HEK293 (cell line): Measurements from ENCODE around the gene PRKCQ.

Source experiments
- GFI1B ChIP-seq: fragments of 450-650 bp; formaldehyde crosslinking; IDR thresholded peaks from 2 replicates; pipeline ENCODE4 v1.5.1; 2016; ENCODE audit warnings: missing biosample characterization, missing genetic modification characterization
- ZBTB48 ChIP-seq: fragments of 450-650 bp; formaldehyde crosslinking; IDR thresholded peaks from 2 replicates; pipeline ENCODE4 v1.5.1; 2016; ENCODE audit warnings: missing biosample characterization, missing genetic modification characterization
- ZBTB8A ChIP-seq: fragments of 450-650 bp; formaldehyde crosslinking; IDR thresholded peaks from 2 replicates; pipeline ENCODE4 v1.5.1; 2016; ENCODE audit warnings: missing biosample characterization, missing genetic modification characterization
- ZNF341 ChIP-seq: fragments of 450-650 bp; formaldehyde crosslinking; IDR thresholded peaks from 2 replicates; pipeline ENCODE4; 2016; ENCODE audit warnings: low read depth, missing biosample characterization, missing genetic modification characterization
- ZNF623 ChIP-seq: fragments of 450-650 bp; formaldehyde crosslinking; IDR thresholded peaks from 2 replicates; pipeline ENCODE4 v1.5.1; 2016; ENCODE audit warnings: missing biosample characterization, missing genetic modification characterization
- ZNF629 ChIP-seq: fragments of 450-650 bp; formaldehyde crosslinking; IDR thresholded peaks from 2 replicates; pipeline ENCODE4 v1.5.1; 2017; ENCODE audit warnings: missing biosample characterization, missing genetic modification characterization
- ZNF692 ChIP-seq: fragments of 450-650 bp; formaldehyde crosslinking; IDR thresholded peaks from 2 replicates; pipeline ENCODE4 v1.5.1; 2016; ENCODE audit warnings: missing biosample characterization, missing genetic modification characterization
- TF ChIP-seq, protein P1 (sequence below): fragments of 450-650 bp; formaldehyde crosslinking; IDR thresholded peaks from 2 replicates; pipeline ENCODE4 v1.5.1; 2016; ENCODE audit warnings: missing biosample characterization, missing genetic modification characterization
- TF ChIP-seq, protein P2 (sequence below): fragments of 450-650 bp; formaldehyde crosslinking; IDR thresholded peaks from 2 replicates; pipeline ENCODE4 v1.5.1; 2016; ENCODE audit warnings: missing biosample characterization, missing genetic modification characterization

DNA sequence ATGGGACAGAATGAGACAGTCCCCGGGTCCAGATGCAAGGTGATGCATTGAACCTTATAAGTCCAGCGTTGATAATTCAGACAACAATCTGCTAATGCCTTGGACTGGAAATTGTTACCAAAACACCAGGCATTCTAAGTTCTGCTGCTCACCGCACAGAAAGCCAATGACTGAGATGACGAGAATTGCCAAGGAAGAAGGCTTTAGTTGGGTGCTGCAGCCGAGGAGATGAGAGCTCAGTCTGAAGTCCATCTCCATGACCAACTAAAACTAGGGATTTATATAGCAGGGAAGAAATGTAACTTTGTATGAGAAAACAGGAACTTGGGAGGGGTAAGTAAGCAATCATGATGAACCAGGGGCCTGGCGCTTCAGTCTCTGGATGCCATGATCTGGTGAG lies 68.7 kb downstream of the PRKCQ start:
- TF ChIP-seq, protein P1, sequence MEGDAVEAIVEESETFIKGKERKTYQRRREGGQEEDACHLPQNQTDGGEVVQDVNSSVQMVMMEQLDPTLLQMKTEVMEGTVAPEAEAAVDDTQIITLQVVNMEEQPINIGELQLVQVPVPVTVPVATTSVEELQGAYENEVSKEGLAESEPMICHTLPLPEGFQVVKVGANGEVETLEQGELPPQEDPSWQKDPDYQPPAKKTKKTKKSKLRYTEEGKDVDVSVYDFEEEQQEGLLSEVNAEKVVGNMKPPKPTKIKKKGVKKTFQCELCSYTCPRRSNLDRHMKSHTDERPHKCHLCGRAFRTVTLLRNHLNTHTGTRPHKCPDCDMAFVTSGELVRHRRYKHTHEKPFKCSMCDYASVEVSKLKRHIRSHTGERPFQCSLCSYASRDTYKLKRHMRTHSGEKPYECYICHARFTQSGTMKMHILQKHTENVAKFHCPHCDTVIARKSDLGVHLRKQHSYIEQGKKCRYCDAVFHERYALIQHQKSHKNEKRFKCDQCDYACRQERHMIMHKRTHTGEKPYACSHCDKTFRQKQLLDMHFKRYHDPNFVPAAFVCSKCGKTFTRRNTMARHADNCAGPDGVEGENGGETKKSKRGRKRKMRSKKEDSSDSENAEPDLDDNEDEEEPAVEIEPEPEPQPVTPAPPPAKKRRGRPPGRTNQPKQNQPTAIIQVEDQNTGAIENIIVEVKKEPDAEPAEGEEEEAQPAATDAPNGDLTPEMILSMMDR (tag by site-specific recombination): no peak
- TF ChIP-seq ZNF692 (tag by site-specific recombination) (no peak), GFI1B (tag by site-specific recombination) (no peak), ZNF629 (tag by site-specific recombination) (no peak), ZBTB8A (tag by site-specific recombination) (no peak), ZNF623 (tag by site-specific recombination) (no peak), ZNF341 (tag by site-specific recombination) (no peak), ZBTB48 (tag by site-specific recombination) (no peak)
- TF ChIP-seq, protein P2, sequence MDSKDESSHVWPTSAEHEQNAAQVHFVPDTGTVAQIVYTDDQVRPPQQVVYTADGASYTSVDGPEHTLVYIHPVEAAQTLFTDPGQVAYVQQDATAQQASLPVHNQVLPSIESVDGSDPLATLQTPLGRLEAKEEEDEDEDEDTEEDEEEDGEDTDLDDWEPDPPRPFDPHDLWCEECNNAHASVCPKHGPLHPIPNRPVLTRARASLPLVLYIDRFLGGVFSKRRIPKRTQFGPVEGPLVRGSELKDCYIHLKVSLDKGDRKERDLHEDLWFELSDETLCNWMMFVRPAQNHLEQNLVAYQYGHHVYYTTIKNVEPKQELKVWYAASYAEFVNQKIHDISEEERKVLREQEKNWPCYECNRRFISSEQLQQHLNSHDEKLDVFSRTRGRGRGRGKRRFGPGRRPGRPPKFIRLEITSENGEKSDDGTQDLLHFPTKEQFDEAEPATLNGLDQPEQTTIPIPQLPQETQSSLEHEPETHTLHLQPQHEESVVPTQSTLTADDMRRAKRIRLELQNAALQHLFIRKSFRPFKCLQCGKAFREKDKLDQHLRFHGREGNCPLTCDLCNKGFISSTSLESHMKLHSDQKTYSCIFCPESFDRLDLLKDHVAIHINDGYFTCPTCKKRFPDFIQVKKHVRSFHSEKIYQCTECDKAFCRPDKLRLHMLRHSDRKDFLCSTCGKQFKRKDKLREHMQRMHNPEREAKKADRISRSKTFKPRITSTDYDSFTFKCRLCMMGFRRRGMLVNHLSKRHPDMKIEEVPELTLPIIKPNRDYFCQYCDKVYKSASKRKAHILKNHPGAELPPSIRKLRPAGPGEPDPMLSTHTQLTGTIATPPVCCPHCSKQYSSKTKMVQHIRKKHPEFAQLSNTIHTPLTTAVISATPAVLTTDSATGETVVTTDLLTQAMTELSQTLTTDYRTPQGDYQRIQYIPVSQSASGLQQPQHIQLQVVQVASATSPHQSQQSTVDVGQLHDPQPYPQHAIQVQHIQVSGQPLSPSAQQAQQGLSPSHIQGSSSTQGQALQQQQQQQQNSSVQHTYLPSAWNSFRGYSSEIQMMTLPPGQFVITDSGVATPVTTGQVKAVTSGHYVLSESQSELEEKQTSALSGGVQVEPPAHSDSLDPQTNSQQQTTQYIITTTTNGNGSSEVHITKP: no peak
